Epithelial cell of umbilical artery (primary cell): ENCODE measurements around the gene HUS1B. TPM values are rescaled to one million over a fixed set of nuclear protein-coding genes. Genes with fewer than 3 reads are reported as not detected.

Source experiments
- total RNA-seq: library from RNA; depleted of rRNA; stranded (reverse); fragments of >200 nt; gene quantifications from 2 replicates; pipeline ENCODE4 v1.2.3, GENCODE V29; 2014

HUS1B gene
- 0.65 and 1.5 TPM in 2 replicates for total RNA-seq

GRCh38 chr6:656460-657252 lies at the start of gene HUS1B:
Gene HUS1B, minus strand, starts transcription at chr6:657100. Its CDS starts 156 bp downstream, at chr6:656944.

GRCh38 chr6:692858-693722 lies 36.2 kb upstream of the HUS1B start, which contains the start of gene EXOC2:
Gene EXOC2, minus strand, starts transcription at chr6:693139. Its CDS starts 55,321 bp downstream, at chr6:637818.

Other genes starting within 250 kb of the HUS1B start
- gene EXOC2, start 36.0 kb upstream of the HUS1B start, total RNA-seq: 49.7 and 53.3 TPM in 2 replicates